ENCODE measurements around the gene BMP8A. TPM values are rescaled to one million over a fixed set of nuclear protein-coding genes. Genes with fewer than 3 reads are reported as not detected.

BMP8A gene
- total and polyA plus RNA-seq, 10 of the 15 experiments (the other 5 are each of a cell fraction or from before 2014, with no cell fraction given) = not detected

DNA sequence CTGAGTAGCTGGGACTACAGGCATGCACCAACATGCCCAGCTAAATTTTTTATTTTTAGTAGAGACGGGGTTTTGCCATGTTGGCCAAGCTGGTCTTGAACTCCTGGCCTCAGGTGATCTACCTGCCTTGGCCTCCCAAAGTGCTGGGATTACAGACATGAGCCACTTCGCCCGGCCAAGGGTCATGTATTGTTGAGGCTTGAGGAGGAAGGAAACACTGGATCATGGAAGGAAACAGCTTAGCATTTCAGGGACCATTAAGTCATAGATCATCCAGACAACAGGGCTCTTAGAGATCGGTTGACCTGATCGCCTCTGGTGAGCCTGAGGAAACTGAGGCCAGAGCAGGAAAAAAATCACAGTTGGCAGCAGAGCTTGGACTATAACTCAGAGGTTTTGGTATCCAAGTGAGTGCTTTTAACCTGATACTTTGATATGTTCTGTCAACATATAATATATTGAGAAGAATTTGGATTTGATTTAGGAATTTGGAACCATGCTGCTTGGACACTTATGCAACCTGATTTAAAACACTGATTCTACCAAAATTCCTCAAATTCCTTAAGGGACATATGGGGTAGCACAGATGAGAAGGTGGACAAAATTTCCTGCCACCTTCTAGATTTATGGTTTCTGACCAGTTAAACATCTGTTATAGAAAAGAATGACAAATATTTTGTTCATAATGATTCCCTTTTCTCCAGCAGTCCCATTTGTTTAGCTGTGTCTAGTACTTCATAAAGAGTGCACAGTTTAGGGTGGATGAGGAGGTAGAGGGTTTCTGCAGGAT, 13.1 kb upstream of the BMP8A start:
- in situ Hi-C loops (cut with MboI) (no loop called here), intact Hi-C loops (cut with micrococcal nuclease; ENCODE audit: unreplicated experiment) (no loop called here)
- ATAC-seq (no peak), FAIRE-seq (no peak), DNase-seq (ENCODE audit: low read depth, low spot score) (no peak)
- TF ChIP-seq NRF1 (conservative IDR thresholded peaks at IDR 0.05; ENCODE audit: low read depth, low read length) (no peak), GATAD2B (conservative IDR thresholded peaks at IDR 0.05; ENCODE audit: low read depth) (no peak)
- TF ChIP-seq, protein P1, sequence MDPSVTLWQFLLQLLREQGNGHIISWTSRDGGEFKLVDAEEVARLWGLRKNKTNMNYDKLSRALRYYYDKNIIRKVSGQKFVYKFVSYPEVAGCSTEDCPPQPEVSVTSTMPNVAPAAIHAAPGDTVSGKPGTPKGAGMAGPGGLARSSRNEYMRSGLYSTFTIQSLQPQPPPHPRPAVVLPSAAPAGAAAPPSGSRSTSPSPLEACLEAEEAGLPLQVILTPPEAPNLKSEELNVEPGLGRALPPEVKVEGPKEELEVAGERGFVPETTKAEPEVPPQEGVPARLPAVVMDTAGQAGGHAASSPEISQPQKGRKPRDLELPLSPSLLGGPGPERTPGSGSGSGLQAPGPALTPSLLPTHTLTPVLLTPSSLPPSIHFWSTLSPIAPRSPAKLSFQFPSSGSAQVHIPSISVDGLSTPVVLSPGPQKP (IDR thresholded peaks at IDR 0.05; ENCODE audit: low read depth, low read length) = no peak
- SMC1A ChIA-PET (ENCODE audit: uncharacterized antibody, unreplicated experiment) = no interaction called here
- 97% methylated on average over 5 of the region's 5 CpGs for WGBS (ENCODE audit: insufficient coverage, insufficient replicate concordance, low lambda C conversion rate, missing lambda C conversion rate)
- no peaks in the 10 kb centered on the region for H3K4me1 ChIP-seq (ENCODE audit: control insufficient read depth, insufficient read depth, low read length)
- no peak overlapping the region for H3K9ac ChIP-seq (ENCODE audit: control insufficient read depth, insufficient read depth, low read length)
- POLR2A ChIA-PET = interaction anchor here (1.0 kb wide), 1 partner anchor 11 kb away, joined by 7 read pairs; no protein-coding TSS in a partner anchor
- RAD21 ChIA-PET (ENCODE audit: unreplicated experiment) = no interaction called here
- H3K27ac ChIP-seq (ENCODE audit: control insufficient read depth, insufficient read depth) = no peak overlapping the region
- H2AFZ ChIP-seq (ENCODE audit: control insufficient read depth, low read depth, low read length) = no peak overlapping the region
- no peak overlapping the region for H3K4me2 ChIP-seq (ENCODE audit: control insufficient read depth, insufficient read depth)
- H3K4me3 ChIP-seq = no peak overlapping the region
- peaks cover 5 to 24% of the 10 kb centered on the region in 2 experiments; a peak in 3 of 4 replicates for H3K36me3 ChIP-seq (ENCODE audit: control insufficient read depth in 2 of 2, insufficient read depth in 2 of 2, low read length in 1 of 2)
- no peaks in the 10 kb centered on the region for H3K79me2 ChIP-seq (ENCODE audit: control insufficient read depth, insufficient read depth, low read length)
- no peaks in the 10 kb centered on the region for H3K9me3 ChIP-seq (replicated peaks; ENCODE audit: control insufficient read depth, insufficient read depth, low read length)
- no peaks in the 10 kb centered on the region for H4K20me1 ChIP-seq (ENCODE audit: control insufficient read depth, insufficient read depth)
- CTCF ChIA-PET = no interaction called here
- H3K27me3 ChIP-seq (replicated peaks in 1 of 2; ENCODE audit: control insufficient read depth in 2 of 2, insufficient read depth in 2 of 2, low read length in 1 of 2) = no peaks in the 10 kb centered on the region
- no TSS peak for BruUV-seq (replicated peaks)

GRCh38 chr1:39481289-39481688, 10.1 kb upstream of the BMP8A start:
- no TSS peak for BruUV-seq (replicated peaks)
- DNase-seq (ENCODE audit: low read depth, low spot score) (no peak), ATAC-seq (no peak), FAIRE-seq (no peak)
- in situ Hi-C loops (cut with MboI) (no loop called here), intact Hi-C loops (cut with micrococcal nuclease; ENCODE audit: unreplicated experiment) (no loop called here)
- ChIA-PET RAD21 (ENCODE audit: unreplicated experiment) (no interaction called here), CTCF (interaction anchor here (0.7 to 1.9 kb wide), 3 partner anchors 63 to 382 kb away, joined by 3 to 6 read pairs (median 3); no protein-coding TSS in a partner anchor), SMC1A (ENCODE audit: uncharacterized antibody, unreplicated experiment) (interaction anchor here (1.6 kb wide), 1 partner anchor 45 kb away, joined by 3 read pairs; no protein-coding TSS in a partner anchor), POLR2A (interaction anchor here (1.5 kb wide), 1 partner anchor 10 kb away, joined by 4 read pairs; no protein-coding TSS in a partner anchor)
- no peaks in the 10 kb centered on the region for H3K79me2 ChIP-seq (ENCODE audit: control insufficient read depth, insufficient read depth, low read length)
- no peak overlapping the region for H2AFZ ChIP-seq (ENCODE audit: control insufficient read depth, low read depth, low read length)
- H3K4me2 ChIP-seq (ENCODE audit: control insufficient read depth, insufficient read depth) = no peak overlapping the region
- no peak overlapping the region for H3K27ac ChIP-seq (ENCODE audit: control insufficient read depth, insufficient read depth)
- H3K9ac ChIP-seq (ENCODE audit: control insufficient read depth, insufficient read depth, low read length) = no peak overlapping the region
- H3K4me3 ChIP-seq = no peak overlapping the region
- no peaks in the 10 kb centered on the region for H3K9me3 ChIP-seq (replicated peaks; ENCODE audit: control insufficient read depth, insufficient read depth, low read length)
- H3K27me3 ChIP-seq (replicated peaks in 1 of 2; ENCODE audit: control insufficient read depth in 2 of 2, insufficient read depth in 2 of 2, low read length in 1 of 2) = no peaks in the 10 kb centered on the region
- 98% methylated on average over 6 of the region's 6 CpGs for WGBS (ENCODE audit: insufficient coverage, insufficient replicate concordance, low lambda C conversion rate, missing lambda C conversion rate)
- H4K20me1 ChIP-seq (ENCODE audit: control insufficient read depth, insufficient read depth) = no peaks in the 10 kb centered on the region
- H3K36me3 ChIP-seq (ENCODE audit: control insufficient read depth in 2 of 2, insufficient read depth in 2 of 2, low read length in 1 of 2) = peaks cover 5 to 32% of the 10 kb centered on the region in 2 experiments
- H3K4me1 ChIP-seq (ENCODE audit: control insufficient read depth, insufficient read depth, low read length) = no peaks in the 10 kb centered on the region
- TF ChIP-seq CREM (IDR thresholded peaks at IDR 0.05; ENCODE audit: low read depth) (no peak), BHLHE40 (IDR thresholded peaks at IDR 0.05; ENCODE audit: borderline replicate concordance in 1 of 2, low read depth in 2 of 2, low read length in 1 of 2) (no peak)
- TF ChIP-seq, protein P2, sequence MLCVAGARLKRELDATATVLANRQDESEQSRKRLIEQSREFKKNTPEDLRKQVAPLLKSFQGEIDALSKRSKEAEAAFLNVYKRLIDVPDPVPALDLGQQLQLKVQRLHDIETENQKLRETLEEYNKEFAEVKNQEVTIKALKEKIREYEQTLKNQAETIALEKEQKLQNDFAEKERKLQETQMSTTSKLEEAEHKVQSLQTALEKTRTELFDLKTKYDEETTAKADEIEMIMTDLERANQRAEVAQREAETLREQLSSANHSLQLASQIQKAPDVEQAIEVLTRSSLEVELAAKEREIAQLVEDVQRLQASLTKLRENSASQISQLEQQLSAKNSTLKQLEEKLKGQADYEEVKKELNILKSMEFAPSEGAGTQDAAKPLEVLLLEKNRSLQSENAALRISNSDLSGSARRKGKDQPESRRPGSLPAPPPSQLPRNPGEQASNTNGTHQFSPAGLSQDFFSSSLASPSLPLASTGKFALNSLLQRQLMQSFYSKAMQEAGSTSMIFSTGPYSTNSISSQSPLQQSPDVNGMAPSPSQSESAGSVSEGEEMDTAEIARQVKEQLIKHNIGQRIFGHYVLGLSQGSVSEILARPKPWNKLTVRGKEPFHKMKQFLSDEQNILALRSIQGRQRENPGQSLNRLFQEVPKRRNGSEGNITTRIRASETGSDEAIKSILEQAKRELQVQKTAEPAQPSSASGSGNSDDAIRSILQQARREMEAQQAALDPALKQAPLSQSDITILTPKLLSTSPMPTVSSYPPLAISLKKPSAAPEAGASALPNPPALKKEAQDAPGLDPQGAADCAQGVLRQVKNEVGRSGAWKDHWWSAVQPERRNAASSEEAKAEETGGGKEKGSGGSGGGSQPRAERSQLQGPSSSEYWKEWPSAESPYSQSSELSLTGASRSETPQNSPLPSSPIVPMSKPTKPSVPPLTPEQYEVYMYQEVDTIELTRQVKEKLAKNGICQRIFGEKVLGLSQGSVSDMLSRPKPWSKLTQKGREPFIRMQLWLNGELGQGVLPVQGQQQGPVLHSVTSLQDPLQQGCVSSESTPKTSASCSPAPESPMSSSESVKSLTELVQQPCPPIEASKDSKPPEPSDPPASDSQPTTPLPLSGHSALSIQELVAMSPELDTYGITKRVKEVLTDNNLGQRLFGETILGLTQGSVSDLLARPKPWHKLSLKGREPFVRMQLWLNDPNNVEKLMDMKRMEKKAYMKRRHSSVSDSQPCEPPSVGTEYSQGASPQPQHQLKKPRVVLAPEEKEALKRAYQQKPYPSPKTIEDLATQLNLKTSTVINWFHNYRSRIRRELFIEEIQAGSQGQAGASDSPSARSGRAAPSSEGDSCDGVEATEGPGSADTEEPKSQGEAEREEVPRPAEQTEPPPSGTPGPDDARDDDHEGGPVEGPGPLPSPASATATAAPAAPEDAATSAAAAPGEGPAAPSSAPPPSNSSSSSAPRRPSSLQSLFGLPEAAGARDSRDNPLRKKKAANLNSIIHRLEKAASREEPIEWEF (IDR thresholded peaks at IDR 0.05; ENCODE audit: insufficient replicate concordance, low read depth, low read length) = no peak

All from GM12878 (cell line).